WTC11 (cell line): ENCODE measurements around the gene ZCCHC24. TPM values are rescaled to one million over a fixed set of nuclear protein-coding genes. Genes with fewer than 3 reads are reported as not detected.

ENCODE experiments used
- ATAC-seq: fragments of 200-7000 bp; cut with Tn5 transposase; 2 replicates; pipeline ENCODE4 v1.10.0; 2021; ENCODE audit warnings: mild to moderate bottlenecking, moderate library complexity
- CTCF ChIA-PET: fragments of 300-600 bp; sonication (Branson Sonifier 250); formaldehyde crosslinking; loops from one replicate; lab custom pipeline; 2021; ENCODE audit warnings: antibody characterized with exemption; lab: Charles Lee
- POLR2A ChIA-PET: fragments of 350-600 bp; sonication (Branson Sonifier 250); formaldehyde crosslinking; loops from one replicate; lab custom pipeline; 2021; ENCODE audit warnings: antibody characterized with exemption; lab: Charles Lee
- DNase-seq: peaks from one replicate; pipeline ENCODE4 v3.0.0; 2021; ENCODE audit warnings: low spot score
- H3K27ac Mint-ChIP-seq: 2 replicates; pipeline ENCODE4 v1.8.0; 2021; ENCODE audit warnings: mixed read lengths
- H3K27me3 Mint-ChIP-seq: 2 replicates; pipeline ENCODE4 v1.8.0; 2021; ENCODE audit warnings: low read depth, mild to moderate bottlenecking, moderate library complexity, mixed read lengths
- H3K36me3 Mint-ChIP-seq: 2 replicates; pipeline ENCODE4 v1.8.0; 2021; ENCODE audit warnings: mixed read lengths
- H3K4me1 Mint-ChIP-seq: 2 replicates; pipeline ENCODE4 v1.8.0; 2022; ENCODE audit warnings: mixed read lengths
- H3K4me3 Mint-ChIP-seq: 2 replicates; pipeline ENCODE4 v1.8.0; 2021; ENCODE audit warnings: mild to moderate bottlenecking, moderate library complexity, mixed read lengths
- H3K9me3 Mint-ChIP-seq: 2 replicates; pipeline ENCODE4 v1.8.0; 2021; ENCODE audit warnings: mixed read lengths
- CREB1 ChIP-seq: sonication (generic); formaldehyde crosslinking; IDR thresholded peaks from 2 replicates; pipeline ENCODE4 v1.8.0; 2023; ENCODE audit warnings: mild to moderate bottlenecking, missing genetic modification reagents
- FOXJ3 ChIP-seq: sonication (generic); formaldehyde crosslinking; IDR thresholded peaks from 2 replicates; pipeline ENCODE4 v1.9.0; 2021; ENCODE audit warnings: missing genetic modification reagents, mild to moderate bottlenecking, borderline replicate concordance
- FOXP1 ChIP-seq: sonication (generic); formaldehyde crosslinking; IDR thresholded peaks from 2 replicates; pipeline ENCODE4 v1.8.0; 2022; ENCODE audit warnings: missing genetic modification reagents, mild to moderate bottlenecking, moderate library complexity, borderline replicate concordance
- GABPB1 ChIP-seq: sonication (generic); formaldehyde crosslinking; IDR thresholded peaks from 2 replicates; pipeline ENCODE4 v1.8.1; 2023; ENCODE audit warnings: mild to moderate bottlenecking, missing genetic modification reagents
- JAZF1 ChIP-seq: fragments of 250-450 bp; sonication (Bioruptor Pico); IDR thresholded peaks from 2 replicates; pipeline ENCODE4 v1.9.0; 2021; ENCODE audit warnings: moderate library complexity, mild to moderate bottlenecking, inconsistent platforms
- NFE2L1 ChIP-seq: sonication (generic); formaldehyde crosslinking; IDR thresholded peaks from 2 replicates; pipeline ENCODE4 v1.8.1; 2023; ENCODE audit warnings: missing genetic modification reagents
- OVOL2 ChIP-seq: fragments of 250-450 bp; sonication (Bioruptor Pico); IDR thresholded peaks from 2 replicates; pipeline ENCODE4 v1.9.0; 2021; ENCODE audit warnings: mild to moderate bottlenecking, borderline replicate concordance
- RELA ChIP-seq: sonication (generic); formaldehyde crosslinking; IDR thresholded peaks from 2 replicates; pipeline ENCODE4 v1.8.1; 2022; ENCODE audit warnings: missing genetic modification reagents, mild to moderate bottlenecking, borderline replicate concordance
- RORB ChIP-seq: fragments of 250-450 bp; sonication (Bioruptor Pico); IDR thresholded peaks from 2 replicates; pipeline ENCODE4 v1.9.0; 2021; ENCODE audit warnings: mild to moderate bottlenecking
- SOX15 ChIP-seq: fragments of 250-450 bp; sonication (Bioruptor Pico); IDR thresholded peaks from 2 replicates; pipeline ENCODE4 v1.9.0; 2021; ENCODE audit warnings: mild to moderate bottlenecking
- ZBTB21 ChIP-seq: sonication (generic); formaldehyde crosslinking; IDR thresholded peaks from 2 replicates; pipeline ENCODE4 v1.8.1; 2023; ENCODE audit warnings: mild to moderate bottlenecking, missing genetic modification reagents, borderline replicate concordance
- ZNF121 ChIP-seq: sonication (generic); formaldehyde crosslinking; IDR thresholded peaks from 2 replicates; pipeline ENCODE4 v1.8.0; 2023; ENCODE audit warnings: missing genetic modification reagents
- ZNF138 ChIP-seq: sonication (generic); formaldehyde crosslinking; conservative IDR thresholded peaks from 2 replicates; pipeline ENCODE4 v1.8.1; 2022; ENCODE audit warnings: mild to moderate bottlenecking, moderate library complexity, missing genetic modification reagents
- ZNF317 ChIP-seq: sonication (generic); formaldehyde crosslinking; IDR thresholded peaks from 2 replicates; pipeline ENCODE4 v1.8.1; 2023; ENCODE audit warnings: low read depth, mild to moderate bottlenecking, moderate library complexity, missing genetic modification reagents, borderline replicate concordance
- ZNF423 ChIP-seq: fragments of 250-450 bp; sonication (Bioruptor Pico); IDR thresholded peaks from 2 replicates; pipeline ENCODE4 v2.1.2; 2022; ENCODE audit warnings: mild to moderate bottlenecking, moderate library complexity
- total RNA-seq: library from RNA; stranded (reverse); gene quantifications from 3 replicates; pipeline ENCODE4 v1.2.3, GENCODE V29; 2021
- TF ChIP-seq, protein P1 (sequence below): fragments of 250-450 bp; sonication (Bioruptor Pico); IDR thresholded peaks from 2 replicates; pipeline ENCODE4 v1.9.0; 2021; ENCODE audit warnings: mild to moderate bottlenecking
- TF ChIP-seq, protein P2 (sequence below): fragments of 250-450 bp; sonication (Bioruptor Pico); IDR thresholded peaks from 2 replicates; pipeline ENCODE4 v1.9.0; 2021; ENCODE audit warnings: moderate library complexity, mild to moderate bottlenecking, inconsistent platforms, borderline replicate concordance
- TF ChIP-seq, protein P3 (sequence below): fragments of 250-450 bp; sonication (Bioruptor Pico); IDR thresholded peaks from 2 replicates; pipeline ENCODE4 v1.9.0; 2021; ENCODE audit warnings: mild to moderate bottlenecking
- TF ChIP-seq, protein P4 (sequence below): sonication (generic); formaldehyde crosslinking; IDR thresholded peaks from 2 replicates; pipeline ENCODE4 v1.8.0; 2022; ENCODE audit warnings: mild to moderate bottlenecking, missing genetic modification reagents
- TF ChIP-seq, protein P5 (sequence below): sonication (generic); formaldehyde crosslinking; IDR thresholded peaks from 2 replicates; pipeline ENCODE4 v1.8.1; 2023; ENCODE audit warnings: mild to moderate bottlenecking, missing genetic modification reagents, moderate library complexity

The ZCCHC24 gene
- total RNA-seq, 1 experiment from 2014 or later: 7.7 TPM

DNA sequence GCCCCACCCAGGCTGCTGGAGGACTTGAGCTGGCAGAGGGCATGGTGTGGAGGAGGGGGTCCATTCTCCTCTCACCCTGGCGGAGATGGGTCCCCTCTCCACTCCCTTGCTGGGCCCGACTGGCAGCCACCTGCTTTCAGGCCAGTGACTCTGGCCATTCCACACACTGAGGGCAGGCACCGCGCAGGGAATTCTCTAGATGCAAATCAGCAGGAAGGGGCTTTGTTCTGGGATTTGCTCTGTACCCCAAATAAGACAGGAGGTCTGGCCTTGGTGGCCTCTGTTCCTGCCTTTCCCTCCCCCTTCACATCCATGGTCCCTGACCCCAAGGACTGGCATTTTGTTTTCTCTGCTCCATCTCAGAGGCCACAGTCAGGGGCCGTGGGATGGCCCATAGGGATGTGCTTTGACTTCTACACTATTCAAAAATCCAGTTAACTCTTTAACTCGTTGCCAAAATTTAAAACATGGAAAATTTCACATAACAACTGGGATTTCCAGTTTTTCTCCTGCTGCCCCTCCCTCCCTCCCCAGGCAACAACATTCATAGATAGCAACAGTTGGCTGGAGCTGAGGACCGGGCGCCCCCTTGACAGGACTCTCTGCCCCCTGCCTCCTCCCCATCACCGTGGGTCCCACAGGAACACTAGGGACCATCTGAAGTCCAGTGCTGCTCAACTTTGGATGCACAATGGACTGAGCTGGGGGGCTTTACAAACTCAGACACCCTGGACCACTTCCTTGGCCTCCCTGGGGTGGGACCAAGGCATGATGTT is 64.3 kb downstream of the ZCCHC24 start:
- Mint-ChIP-seq H3K4me3 (no peak overlapping the region), H3K36me3 (no peaks in the 10 kb centered on the region), H3K4me1 (0 out of 2 replicates have a peak, but pooled peaks cover 3% of the 10 kb centered on the region), H3K27ac (no peak overlapping the region), H3K9me3 (no peaks in the 10 kb centered on the region), H3K27me3 (no peaks in the 10 kb centered on the region)
- ATAC-seq (no peak), DNase-seq (no peak)
- CTCF ChIA-PET: interaction anchor here (1.1 kb wide), 1 partner anchor 107 kb away, joined by 3 read pairs; no protein-coding TSS in a partner anchor
- POLR2A ChIA-PET: no interaction called here
- TF ChIP-seq ZNF317 (CRISPR knock-in tag): no peak
- TF ChIP-seq, protein P1, sequence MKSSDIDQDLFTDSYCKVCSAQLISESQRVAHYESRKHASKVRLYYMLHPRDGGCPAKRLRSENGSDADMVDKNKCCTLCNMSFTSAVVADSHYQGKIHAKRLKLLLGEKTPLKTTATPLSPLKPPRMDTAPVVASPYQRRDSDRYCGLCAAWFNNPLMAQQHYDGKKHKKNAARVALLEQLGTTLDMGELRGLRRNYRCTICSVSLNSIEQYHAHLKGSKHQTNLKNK: no peak
- no peak for TF ChIP-seq ZBTB21 (CRISPR knock-in tag)
- no peak for TF ChIP-seq RELA (CRISPR knock-in tag)
- TF ChIP-seq GABPB1 (CRISPR knock-in tag): no peak
- no peak for TF ChIP-seq ZNF423 (CRISPR knock-in tag)
- TF ChIP-seq, protein P2, sequence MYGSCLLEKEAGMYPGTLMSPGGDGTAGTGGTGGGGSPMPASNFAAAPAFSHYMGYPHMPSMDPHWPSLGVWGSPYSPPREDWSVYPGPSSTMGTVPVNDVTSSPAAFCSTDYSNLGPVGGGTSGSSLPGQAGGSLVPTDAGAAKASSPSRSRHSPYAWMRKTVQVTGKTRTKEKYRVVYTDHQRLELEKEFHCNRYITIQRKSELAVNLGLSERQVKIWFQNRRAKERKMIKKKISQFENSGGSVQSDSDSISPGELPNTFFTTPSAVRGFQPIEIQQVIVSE (CRISPR knock-in tag): no peak
- TF ChIP-seq NFE2L1 (CRISPR knock-in tag): no peak
- no peak for TF ChIP-seq FOXP1 (CRISPR knock-in tag)
- TF ChIP-seq JAZF1 (CRISPR knock-in tag): no peak
- no peak for TF ChIP-seq RORB
- TF ChIP-seq OVOL2 (CRISPR knock-in tag): no peak
- TF ChIP-seq SOX15 (CRISPR knock-in tag): no peak
- TF ChIP-seq, protein P3, sequence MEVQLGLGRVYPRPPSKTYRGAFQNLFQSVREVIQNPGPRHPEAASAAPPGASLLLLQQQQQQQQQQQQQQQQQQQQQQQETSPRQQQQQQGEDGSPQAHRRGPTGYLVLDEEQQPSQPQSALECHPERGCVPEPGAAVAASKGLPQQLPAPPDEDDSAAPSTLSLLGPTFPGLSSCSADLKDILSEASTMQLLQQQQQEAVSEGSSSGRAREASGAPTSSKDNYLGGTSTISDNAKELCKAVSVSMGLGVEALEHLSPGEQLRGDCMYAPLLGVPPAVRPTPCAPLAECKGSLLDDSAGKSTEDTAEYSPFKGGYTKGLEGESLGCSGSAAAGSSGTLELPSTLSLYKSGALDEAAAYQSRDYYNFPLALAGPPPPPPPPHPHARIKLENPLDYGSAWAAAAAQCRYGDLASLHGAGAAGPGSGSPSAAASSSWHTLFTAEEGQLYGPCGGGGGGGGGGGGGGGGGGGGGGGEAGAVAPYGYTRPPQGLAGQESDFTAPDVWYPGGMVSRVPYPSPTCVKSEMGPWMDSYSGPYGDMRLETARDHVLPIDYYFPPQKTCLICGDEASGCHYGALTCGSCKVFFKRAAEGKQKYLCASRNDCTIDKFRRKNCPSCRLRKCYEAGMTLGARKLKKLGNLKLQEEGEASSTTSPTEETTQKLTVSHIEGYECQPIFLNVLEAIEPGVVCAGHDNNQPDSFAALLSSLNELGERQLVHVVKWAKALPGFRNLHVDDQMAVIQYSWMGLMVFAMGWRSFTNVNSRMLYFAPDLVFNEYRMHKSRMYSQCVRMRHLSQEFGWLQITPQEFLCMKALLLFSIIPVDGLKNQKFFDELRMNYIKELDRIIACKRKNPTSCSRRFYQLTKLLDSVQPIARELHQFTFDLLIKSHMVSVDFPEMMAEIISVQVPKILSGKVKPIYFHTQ: no peak
- no peak for TF ChIP-seq ZNF138 (CRISPR knock-in tag)
- no peak for TF ChIP-seq CREB1
- TF ChIP-seq, protein P4, sequence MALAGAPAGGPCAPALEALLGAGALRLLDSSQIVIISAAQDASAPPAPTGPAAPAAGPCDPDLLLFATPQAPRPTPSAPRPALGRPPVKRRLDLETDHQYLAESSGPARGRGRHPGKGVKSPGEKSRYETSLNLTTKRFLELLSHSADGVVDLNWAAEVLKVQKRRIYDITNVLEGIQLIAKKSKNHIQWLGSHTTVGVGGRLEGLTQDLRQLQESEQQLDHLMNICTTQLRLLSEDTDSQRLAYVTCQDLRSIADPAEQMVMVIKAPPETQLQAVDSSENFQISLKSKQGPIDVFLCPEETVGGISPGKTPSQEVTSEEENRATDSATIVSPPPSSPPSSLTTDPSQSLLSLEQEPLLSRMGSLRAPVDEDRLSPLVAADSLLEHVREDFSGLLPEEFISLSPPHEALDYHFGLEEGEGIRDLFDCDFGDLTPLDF: no peak
- TF ChIP-seq FOXJ3: no peak
- TF ChIP-seq ZNF121 (CRISPR knock-in tag): no peak

DNA sequence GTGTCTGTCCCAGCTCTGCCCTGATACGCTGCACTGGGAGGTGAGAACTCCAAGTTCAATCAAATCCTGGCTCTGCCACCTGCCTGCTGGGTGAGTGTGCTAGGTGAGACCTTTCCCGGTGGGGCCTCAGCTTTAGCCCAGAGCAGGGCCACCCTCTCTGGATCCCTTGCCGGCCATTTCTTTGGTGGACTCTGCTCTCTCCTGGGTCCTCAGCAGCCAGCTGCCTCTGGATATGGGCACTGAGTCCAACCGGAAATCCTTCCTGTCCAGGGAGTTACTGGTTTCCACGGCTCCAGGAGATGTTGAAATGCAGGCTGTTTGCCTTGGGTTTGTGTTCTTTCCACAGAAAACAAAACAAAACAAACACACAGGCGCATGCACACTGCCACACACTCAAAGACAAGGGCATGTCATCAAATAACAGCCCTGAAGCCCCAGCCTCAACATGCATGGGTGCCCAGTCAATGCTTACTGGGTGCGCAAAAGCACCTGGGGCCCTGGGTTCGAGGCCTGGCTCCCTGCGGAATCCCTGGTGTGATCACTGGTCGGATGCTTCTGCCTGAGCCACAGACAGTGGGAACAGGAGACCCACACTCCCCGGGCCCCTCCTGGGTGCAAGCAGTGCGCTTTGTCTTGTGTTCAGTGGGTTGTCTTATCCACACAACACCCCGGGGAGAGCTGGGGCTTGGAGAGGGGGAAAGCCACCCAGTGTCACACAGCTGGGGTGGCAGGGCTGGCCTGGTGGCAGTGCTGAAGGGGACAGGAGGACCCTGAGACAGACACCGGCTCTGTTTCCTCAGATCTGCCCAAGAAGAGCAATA is 65.1 kb downstream of the ZCCHC24 start:
- ChIA-PET POLR2A (no interaction called here), CTCF (interaction anchor here (1.1 to 2.0 kb wide), 3 partner anchors 87 to 108 kb away, joined by 3 to 9 read pairs (median 8); no protein-coding TSS in a partner anchor)
- no peak for ATAC-seq
- no peak overlapping the region for H3K4me3 Mint-ChIP-seq
- no peak for DNase-seq
- H3K36me3 Mint-ChIP-seq: no peaks in the 10 kb centered on the region
- TF ChIP-seq GABPB1 (CRISPR knock-in tag): peak; percentile 77; the same call in 1 of the 2 replicates
- TF ChIP-seq, protein P5, sequence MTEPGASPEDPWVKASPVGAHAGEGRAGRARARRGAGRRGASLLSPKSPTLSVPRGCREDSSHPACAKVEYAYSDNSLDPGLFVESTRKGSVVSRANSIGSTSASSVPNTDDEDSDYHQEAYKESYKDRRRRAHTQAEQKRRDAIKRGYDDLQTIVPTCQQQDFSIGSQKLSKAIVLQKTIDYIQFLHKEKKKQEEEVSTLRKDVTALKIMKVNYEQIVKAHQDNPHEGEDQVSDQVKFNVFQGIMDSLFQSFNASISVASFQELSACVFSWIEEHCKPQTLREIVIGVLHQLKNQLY (CRISPR knock-in tag): no peak
- TF ChIP-seq, all 79 proteins: peak for 1
- H3K27ac Mint-ChIP-seq: no peak overlapping the region
- H3K27me3 Mint-ChIP-seq: no peaks in the 10 kb centered on the region
- 0 out of 2 replicates have a peak, but pooled peaks cover 3% of the 10 kb centered on the region for H3K4me1 Mint-ChIP-seq
- no peaks in the 10 kb centered on the region for H3K9me3 Mint-ChIP-seq
